Fibroblast of the aortic adventitia (primary cell): ENCODE results near the gene POFUT2. TPM values are rescaled to one million over a fixed set of nuclear protein-coding genes. Genes with fewer than 3 reads are reported as not detected.

Source experiments
- DNase-seq: peaks from one replicate; pipeline ENCODE4 v3.0.0-alpha.2; 2010; ENCODE audit warnings: low read depth
- H3K4me3 ChIP-seq: 2 replicates; pipeline ENCODE4 v1.5.1; 2011; ENCODE audit warnings: low read depth, mild to moderate bottlenecking, control low read depth, low read length, moderate library complexity
- total RNA-seq: library from RNA; depleted of rRNA; stranded (reverse); fragments of >200 nt; gene quantifications from 2 replicates; pipeline ENCODE4 v1.2.3, GENCODE V29; 2012; ENCODE audit warnings: low replicate concordance
- TF ChIP-seq, protein P1 (sequence below): IDR thresholded peaks from 2 replicates; pipeline ENCODE4 v1.5.1; 2011; ENCODE audit warnings: mild to moderate bottlenecking, low read length, control low read depth, inconsistent platforms; ENCODE audit not compliant: insufficient read depth

Gene POFUT2
- total RNA-seq, 1 donor: 23.8 TPM

DNA sequence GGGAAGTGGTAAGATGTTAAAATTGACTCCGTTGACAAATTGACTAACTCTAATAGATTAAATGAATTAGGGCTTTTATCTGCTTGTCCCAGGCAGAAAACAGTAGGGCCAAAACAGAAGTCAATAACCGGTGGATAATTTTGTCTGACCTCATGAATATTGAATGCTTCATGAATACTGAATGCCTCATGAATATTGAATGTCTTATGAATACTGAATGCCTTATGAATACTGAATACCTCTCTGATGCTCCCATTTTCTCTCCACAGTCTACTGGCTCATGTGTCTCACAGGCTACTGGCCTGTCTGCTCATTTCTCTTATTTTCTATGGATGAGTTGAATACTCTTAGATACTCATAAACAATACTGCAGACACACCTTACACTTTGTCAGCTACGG is 56.0 kb downstream of the POFUT2 start:
- no peak for DNase-seq
- TF ChIP-seq, protein P1, sequence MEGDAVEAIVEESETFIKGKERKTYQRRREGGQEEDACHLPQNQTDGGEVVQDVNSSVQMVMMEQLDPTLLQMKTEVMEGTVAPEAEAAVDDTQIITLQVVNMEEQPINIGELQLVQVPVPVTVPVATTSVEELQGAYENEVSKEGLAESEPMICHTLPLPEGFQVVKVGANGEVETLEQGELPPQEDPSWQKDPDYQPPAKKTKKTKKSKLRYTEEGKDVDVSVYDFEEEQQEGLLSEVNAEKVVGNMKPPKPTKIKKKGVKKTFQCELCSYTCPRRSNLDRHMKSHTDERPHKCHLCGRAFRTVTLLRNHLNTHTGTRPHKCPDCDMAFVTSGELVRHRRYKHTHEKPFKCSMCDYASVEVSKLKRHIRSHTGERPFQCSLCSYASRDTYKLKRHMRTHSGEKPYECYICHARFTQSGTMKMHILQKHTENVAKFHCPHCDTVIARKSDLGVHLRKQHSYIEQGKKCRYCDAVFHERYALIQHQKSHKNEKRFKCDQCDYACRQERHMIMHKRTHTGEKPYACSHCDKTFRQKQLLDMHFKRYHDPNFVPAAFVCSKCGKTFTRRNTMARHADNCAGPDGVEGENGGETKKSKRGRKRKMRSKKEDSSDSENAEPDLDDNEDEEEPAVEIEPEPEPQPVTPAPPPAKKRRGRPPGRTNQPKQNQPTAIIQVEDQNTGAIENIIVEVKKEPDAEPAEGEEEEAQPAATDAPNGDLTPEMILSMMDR: no peak
- H3K4me3 ChIP-seq: no peak overlapping the region

DNA sequence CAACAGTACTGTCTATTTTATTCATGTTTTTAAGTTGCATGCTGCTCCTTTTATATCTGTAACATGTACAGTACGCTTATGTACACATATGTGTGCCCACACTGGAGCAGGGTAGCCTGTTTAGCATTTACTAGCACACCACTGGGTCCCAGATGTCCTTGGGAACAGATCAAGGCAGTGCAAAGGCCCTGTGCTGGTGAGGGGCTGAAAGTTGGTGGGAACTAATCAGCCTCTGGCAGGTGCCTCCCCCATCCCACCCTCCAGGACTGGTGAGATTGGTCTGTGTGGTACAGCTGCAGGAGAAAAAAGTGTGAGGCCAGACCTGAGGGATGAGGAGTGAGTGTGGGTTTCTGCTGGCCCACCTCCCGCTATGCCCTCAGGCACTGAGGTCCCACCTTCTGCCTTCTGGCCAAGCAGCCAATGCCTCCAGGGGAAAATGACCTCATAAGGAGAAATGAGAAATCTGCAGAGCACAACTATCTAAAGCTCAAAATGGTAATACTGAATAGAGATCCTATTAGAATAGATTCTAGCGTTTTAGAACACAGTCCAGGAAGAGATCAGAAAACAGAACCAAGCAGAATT is 58.9 kb downstream of the POFUT2 start:
- TF ChIP-seq, protein P1: no peak
- no peak overlapping the region for H3K4me3 ChIP-seq
- DNase-seq: no peak

DNA sequence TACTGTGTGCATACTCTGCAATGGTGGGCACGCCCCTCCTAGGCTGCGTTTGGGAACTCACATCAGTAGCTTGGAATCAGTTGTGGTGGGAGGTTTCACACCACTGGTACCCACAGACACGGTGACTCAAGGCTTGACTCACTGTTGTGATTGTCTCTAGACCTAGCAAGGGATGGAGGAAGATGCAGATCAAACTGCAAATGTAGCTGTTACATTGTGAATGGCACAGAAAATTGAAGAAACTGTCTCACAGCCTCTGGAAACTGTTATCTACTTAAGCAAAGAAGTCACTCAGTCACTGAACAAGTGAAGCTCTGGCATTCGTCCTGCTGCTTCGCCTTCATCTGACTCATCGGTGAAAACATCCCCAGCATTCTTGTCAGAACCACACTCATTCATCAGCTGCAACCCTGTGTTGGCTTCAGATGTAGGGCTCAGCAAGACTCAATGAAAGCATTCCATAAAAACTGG is 59.5 kb downstream of the POFUT2 start:
- H3K4me3 ChIP-seq: no peak overlapping the region
- TF ChIP-seq, protein P1: no peak
- peak; percentile 99 for DNase-seq

DNA sequence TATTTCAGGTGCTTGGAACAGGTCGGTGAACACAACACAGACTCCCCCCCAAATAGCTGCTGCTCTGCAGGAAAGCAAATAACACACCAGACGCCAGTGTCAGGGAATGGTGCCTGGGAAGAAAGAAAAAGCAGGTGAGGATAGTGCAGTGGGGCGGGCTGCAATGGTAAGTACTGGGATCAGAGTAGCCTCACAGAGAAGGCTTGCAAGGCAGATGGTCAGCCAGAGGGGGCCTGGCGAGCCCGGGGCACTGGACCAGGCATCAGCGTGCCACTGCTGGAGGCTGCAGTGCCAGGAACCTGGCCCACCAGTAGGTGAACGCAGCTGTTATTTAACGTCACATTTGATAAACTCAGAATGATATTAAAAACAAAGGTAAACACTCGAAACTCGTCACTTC is 60.0 kb downstream of the POFUT2 start:
- H3K4me3 ChIP-seq: no peak overlapping the region

DNA sequence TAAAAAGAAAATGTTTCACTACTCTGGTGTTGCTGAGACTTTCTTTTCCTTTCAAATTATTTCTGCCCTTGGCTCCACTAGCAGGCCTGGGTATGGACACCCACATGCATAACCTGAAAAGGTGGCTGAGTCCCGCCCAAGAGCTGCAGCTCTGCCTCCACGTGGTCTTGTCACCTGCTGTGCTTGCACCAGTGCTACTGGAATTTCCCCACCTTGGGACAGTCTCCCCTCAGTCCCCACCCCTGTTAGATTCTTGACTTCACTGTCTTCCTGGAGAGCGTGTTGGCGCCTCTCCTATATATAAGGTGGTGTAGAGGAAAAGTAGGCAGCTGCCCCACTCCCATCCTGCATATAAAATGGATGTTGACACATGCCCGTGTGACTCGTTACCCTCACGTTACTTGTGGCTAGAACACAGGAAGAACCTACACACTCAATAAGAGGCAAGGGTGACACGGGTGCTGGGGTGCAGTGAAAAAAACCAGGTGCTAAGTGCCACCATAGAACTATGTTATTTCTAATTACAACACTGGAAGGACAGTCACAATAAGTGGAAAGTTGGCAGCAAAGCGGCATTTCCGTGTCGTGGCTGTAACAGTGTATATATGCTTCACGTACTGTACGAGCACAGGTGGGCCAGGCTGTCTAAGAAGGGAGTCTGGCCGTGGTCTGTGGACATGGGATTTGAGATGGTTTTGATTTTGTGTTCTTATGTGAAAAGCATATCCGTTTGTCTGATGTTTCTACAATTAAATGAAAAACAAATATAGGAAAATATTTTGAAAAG is 61.0 kb downstream of the POFUT2 start:
- DNase-seq: no peak

More for the DNA sequence above, 60.0 kb downstream of the POFUT2 start:
- TF ChIP-seq, protein P1: peak; percentile 8
- DNase-seq: no peak

DNA sequence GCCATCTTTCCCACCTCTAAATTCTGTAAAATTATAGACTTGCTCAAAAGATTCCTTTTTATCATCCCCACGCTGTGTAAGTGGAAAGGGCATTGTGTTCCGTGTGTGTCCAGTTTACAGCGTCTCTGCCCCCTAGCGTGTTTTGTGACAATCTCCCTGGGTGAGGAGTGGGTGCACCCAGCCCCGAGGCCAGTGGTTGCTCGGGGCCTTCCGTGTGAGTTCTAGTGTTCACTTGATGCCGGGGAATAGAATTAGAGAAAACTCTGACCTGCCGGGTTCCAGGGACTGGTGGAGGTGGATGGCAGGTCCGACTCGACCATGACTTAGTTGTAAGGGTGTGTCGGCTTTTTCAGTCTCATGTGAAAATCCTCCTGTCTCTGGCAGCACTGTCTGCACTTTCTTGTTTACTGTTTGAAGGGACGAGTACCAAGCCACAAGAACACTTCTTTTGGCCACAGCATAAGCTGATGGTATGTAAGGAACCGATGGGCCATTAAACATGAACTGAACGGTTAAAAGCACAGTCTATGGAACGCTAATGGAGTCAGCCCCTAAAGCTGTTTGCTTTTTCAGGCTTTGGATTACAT is 61.9 kb downstream of the POFUT2 start:
- DNase-seq: no peak
- TF ChIP-seq, protein P1: no peak

More for the DNA sequence above, 61.0 kb downstream of the POFUT2 start:
- no peak overlapping the region for H3K4me3 ChIP-seq
- TF ChIP-seq, protein P1: no peak

More for the DNA sequence above, 61.9 kb downstream of the POFUT2 start:
- no peak overlapping the region for H3K4me3 ChIP-seq
